GM12865 (cell line): ENCODE results near the gene SCML1.

ENCODE experiments used
- DNase-seq: peaks from one replicate; pipeline ENCODE4 v3.0.0; 2010; ENCODE audit warnings: low read depth
- H3K4me3 ChIP-seq: 2 replicates; pipeline ENCODE4 v1.5.1; 2011; ENCODE audit warnings: mild to moderate bottlenecking, low read depth, low read length, control low read depth
- TF ChIP-seq, protein P1 (sequence below): IDR thresholded peaks from 2 replicates; pipeline ENCODE4 v1.5.1; 2011; ENCODE audit warnings: low read length, control low read depth, low read depth, inconsistent platforms; ENCODE audit not compliant: insufficient read depth; ENCODE audit errors: missing control alignments

SCML1 gene

DNA sequence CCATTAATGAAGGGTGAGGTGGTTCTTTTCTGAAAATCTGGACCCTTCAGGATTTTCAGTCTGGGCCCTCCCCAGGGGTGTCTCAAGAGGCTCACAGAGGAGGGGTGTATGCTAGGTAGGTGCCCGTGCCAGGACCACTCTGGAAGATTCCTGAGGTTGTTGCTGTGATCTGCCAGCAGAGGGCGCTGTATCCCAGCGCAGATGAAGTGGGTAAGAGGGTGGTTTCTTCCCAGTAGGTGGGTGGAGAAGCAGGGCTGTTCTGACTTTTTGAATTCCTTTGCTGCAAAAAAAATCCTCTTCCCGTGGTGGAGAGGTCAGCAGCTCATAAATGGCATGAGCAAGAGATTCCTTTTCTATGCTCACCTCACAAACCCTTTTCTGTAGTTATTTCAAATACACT is 51.1 kb downstream of the SCML1 start:
- TF ChIP-seq, protein P1, sequence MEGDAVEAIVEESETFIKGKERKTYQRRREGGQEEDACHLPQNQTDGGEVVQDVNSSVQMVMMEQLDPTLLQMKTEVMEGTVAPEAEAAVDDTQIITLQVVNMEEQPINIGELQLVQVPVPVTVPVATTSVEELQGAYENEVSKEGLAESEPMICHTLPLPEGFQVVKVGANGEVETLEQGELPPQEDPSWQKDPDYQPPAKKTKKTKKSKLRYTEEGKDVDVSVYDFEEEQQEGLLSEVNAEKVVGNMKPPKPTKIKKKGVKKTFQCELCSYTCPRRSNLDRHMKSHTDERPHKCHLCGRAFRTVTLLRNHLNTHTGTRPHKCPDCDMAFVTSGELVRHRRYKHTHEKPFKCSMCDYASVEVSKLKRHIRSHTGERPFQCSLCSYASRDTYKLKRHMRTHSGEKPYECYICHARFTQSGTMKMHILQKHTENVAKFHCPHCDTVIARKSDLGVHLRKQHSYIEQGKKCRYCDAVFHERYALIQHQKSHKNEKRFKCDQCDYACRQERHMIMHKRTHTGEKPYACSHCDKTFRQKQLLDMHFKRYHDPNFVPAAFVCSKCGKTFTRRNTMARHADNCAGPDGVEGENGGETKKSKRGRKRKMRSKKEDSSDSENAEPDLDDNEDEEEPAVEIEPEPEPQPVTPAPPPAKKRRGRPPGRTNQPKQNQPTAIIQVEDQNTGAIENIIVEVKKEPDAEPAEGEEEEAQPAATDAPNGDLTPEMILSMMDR = peak; percentile 62
- H3K4me3 ChIP-seq = no peak overlapping the region
- DNase-seq = peak; percentile 24

DNA sequence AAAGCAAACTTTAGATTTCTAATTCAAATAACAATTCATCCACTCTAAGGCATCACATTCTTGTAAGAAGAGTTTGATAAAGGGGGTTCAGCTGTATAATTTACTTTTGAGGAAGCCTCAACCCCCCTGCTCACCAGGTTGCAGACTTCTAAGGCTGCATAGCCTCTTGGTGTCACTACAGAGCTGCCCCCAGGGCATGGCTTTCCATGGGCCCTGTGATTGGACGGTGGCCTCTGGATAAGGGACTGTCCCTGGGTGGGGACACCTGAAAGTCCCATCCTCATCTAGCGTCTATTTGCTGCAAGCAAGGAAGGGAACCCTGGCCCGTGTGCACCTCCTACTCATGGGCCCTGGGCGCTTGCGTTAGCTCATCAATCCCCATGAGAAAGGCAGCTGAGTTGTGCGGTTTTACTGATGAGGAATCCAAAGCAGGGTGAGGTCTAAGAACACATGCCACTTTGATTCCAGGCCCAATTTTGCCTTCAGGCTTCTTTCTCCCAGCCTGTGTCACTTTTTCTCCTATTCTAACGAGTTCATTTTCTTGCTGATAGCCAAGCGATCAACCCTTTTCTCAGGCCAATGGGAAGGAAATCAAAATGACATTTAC is 51.8 kb downstream of the SCML1 start:
- no peak overlapping the region for H3K4me3 ChIP-seq
- no peak for DNase-seq
- TF ChIP-seq, protein P1 = no peak

DNA sequence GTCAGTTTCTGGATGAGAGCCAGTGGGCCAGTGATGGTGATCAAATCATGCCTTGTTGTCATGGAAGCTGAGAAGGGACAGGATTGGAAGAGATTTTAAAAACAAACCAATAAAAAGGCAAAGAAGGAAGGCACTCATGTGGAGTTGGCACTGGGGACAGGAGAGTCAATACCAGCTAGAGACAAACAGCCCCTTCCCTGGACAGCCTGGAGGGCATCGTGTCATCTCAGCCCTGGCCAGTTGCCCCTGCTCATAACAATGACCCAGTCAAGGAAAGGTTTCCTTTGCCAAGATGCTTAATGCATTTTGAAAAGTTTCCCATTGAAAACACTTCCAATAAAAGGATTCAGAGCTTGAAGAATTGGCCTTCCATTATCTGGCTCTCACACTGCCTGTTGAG is 55.5 kb downstream of the SCML1 start:
- no peak for DNase-seq
- TF ChIP-seq, protein P1 = no peak
- H3K4me3 ChIP-seq = no peak overlapping the region

DNA sequence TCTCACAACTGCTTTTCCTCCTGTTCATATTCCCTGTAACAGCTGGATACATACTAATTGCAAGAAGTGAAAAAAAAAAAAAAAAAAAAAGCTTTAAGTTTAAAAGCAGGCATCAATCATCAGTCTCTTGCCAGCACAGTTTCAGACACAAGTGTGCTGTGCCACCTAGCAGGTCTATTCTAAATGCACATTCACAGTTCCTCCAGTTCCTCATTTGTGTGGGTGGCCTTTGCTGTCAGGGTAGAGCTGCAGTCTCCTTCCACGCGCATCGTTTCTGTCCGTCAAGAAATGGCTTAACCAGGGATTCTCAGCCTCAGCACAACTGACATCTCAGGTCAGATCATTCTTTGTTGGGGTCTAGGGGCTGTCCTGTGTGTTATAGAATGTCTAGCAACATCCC is 61.6 kb downstream of the SCML1 start:
- no peak overlapping the region for H3K4me3 ChIP-seq
- no peak for DNase-seq
- TF ChIP-seq, protein P1 = no peak

DNA sequence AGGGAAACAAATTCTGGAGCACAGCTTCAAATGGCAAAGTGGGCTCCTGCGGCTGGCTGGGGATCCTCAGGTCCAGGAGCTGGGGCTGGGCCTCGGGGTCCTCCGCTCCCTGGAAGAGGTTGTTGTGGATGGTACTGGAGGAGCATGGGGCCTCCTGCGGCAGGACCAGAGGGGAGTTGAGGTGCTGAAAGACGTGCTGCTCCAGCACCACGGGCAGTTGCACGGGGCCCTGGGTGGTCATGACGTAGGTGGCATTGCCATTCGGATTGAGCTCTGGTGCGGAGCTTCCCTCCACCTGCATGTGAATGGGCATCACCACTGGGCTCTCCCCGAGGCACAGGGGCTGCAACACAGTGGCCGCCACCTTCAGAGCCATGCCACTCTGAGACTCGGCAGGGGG is 64.1 kb downstream of the SCML1 start:
- DNase-seq = no peak
- no peak overlapping the region for H3K4me3 ChIP-seq
- TF ChIP-seq, protein P1 = no peak

DNA sequence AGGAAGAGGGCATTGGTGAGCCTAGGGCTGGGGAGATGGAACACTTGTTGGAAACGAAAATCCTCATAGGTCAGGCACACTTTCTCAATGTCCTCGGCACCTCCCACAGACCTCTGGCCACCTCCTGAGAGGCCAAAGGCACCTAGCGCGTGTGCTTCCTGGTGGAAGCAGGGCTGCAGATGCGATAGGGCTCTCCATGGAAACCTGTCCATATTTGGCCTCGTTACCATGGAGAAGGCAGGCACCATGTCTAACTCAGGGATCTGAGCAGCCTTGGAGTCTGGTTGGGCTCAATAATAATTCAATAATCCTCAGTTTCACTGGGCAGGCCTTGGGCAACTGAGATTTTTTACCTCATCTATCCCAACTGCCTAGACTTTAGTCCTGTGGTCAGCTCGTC is 65.5 kb downstream of the SCML1 start:
- no peak overlapping the region for H3K4me3 ChIP-seq
- DNase-seq = no peak
- TF ChIP-seq, protein P1 = no peak

DNA sequence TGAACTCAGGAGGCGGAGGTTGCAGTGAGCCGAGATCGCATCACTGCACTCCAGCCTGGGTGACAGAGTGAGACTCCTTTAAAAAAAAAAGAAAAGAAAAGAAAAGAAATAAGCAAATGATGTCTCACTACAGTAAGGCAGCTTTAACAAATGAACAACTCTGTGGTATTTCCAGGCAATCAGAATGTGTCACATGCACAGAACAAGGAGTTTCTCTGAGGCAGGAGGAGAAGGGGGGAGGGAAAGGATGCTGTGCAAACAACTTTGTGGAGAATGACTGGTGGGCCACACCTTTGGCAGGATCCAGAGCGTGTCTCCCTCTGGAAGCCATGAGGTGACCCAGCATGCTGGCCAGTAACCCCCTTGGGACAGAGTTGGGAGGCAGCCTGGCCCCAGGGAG is 66.2 kb downstream of the SCML1 start:
- H3K4me3 ChIP-seq = no peak overlapping the region
- no peak for DNase-seq
- TF ChIP-seq, protein P1 = no peak
